Activated naive CD4-positive, alpha-beta T cell treated with anti-CD3 and anti-CD28 coated beads, Interleukin-2, amount 10 ng/mL, durations not matched to agents 7 days and 5 days (primary cell): Measurements from ENCODE around the gene ABAT.

ENCODE experiments used
- CTCF ChIA-PET: fragments of 350-600 bp; sonication (Branson Sonifier 250); formaldehyde crosslinking; loops from one replicate; lab custom pipeline; 2021; ENCODE audit warnings: antibody characterized with exemption; lab: Charles Lee
- DNase-seq: peaks from one replicate; pipeline ENCODE4 v3.0.0-alpha.2; 2020
- H3K27ac Mint-ChIP-seq: one replicate; pipeline ENCODE4 v1.8.0; 2021; ENCODE audit warnings: mild to moderate bottlenecking, moderate library complexity, mixed read lengths
- H3K27me3 Mint-ChIP-seq: one replicate; pipeline ENCODE4 v1.8.0; 2021; ENCODE audit warnings: mild to moderate bottlenecking, mixed read lengths
- H3K36me3 Mint-ChIP-seq: one replicate; pipeline ENCODE4 v1.8.0; 2021; ENCODE audit warnings: mixed read lengths
- H3K4me1 Mint-ChIP-seq: one replicate; pipeline ENCODE4 v1.8.0; 2021; ENCODE audit warnings: mixed read lengths
- H3K4me3 Mint-ChIP-seq: one replicate; pipeline ENCODE4 v1.8.0; 2021; ENCODE audit warnings: mild to moderate bottlenecking, moderate library complexity, mixed read lengths
- H3K9me3 Mint-ChIP-seq: one replicate; pipeline ENCODE4 v1.8.0; 2021; ENCODE audit warnings: mixed read lengths

Gene ABAT

DNA sequence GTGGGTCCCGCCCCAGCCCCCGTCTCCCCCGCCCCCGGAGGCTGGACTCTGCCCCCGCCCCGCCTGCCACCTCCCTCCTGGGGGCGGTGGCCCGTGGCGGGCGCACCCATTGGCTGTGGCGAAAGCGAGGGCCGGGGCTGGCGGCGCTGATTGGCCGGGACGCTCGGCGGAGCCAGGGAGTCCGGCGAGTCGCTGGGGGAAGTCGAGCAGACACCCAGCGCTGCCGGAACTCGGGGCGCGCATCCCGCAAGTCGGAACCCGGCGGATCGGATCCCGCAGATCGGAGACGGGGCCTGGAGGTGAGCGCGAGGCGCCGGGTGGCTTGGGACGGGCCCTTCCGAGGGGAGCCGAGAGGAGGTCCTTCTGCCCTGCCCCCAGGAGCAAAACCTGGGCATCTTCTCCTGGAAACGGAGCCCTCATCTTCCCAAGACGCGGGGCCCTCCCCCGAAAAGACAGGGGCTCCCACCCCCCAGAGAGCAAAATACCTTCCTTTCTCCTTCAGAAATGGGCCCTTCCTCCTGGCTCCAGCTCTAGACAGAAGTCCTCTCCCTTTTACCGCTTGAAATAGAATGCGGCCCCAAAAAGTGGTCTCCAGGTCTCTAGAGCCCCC, at the start of gene ABAT:
TSS of gene ABAT (plus strand) at position 205 of the 610 bp plus-strand sequence. CDS start 61,123 bp downstream, outside the sequence.
- Mint-ChIP-seq H3K27ac (peak within 1 kb of the TSS; percentile 39), H3K9me3 (no peaks in the 10 kb centered on the region), H3K36me3 (no peaks in the 10 kb centered on the region), H3K27me3 (peaks cover 37% of the 10 kb centered on the region), H3K4me3 (peak within 1 kb of the TSS; percentile 85), H3K4me1 (peaks cover 20% of the 10 kb centered on the region)
- DNase-seq = peak; percentile 93
- CTCF ChIA-PET = interaction anchor here (1.9 kb wide), 1 partner anchor 205 kb away, joined by 6 read pairs; no protein-coding TSS in a partner anchor

DNA sequence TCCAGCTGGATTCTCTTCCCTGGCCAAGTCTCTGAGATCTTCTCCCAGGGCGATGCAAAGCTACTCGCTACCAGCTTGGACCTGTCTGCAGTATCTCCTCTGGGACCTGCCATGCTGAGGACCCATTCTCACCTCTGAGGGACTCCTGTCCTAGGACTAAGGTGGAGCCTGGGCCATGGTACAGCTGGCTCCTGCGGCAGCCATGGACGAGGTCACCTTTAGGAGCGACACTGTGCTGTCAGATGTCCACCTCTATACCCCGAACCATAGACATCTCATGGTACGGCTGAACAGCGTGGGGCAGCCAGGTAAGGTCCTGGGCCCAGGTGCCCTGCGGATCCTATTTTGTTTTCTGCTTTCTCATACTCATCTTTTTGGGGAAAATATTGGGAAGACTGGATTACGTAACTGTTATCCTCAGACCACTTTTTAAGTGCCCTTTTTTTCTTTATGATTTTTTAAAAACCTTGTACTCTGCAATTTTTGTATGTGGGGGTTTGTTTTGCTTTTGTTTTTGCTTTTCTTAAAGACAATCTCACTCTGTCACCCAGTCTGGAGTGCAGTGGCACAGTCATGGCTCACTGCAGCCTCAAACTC, 48.8 kb upstream of the ABAT start:
- H3K27ac Mint-ChIP-seq = no peak overlapping the region
- no peak for DNase-seq
- H3K9me3 Mint-ChIP-seq = no peaks in the 10 kb centered on the region
- H3K36me3 Mint-ChIP-seq = peaks cover 39% of the 10 kb centered on the region
- no peaks in the 10 kb centered on the region for H3K27me3 Mint-ChIP-seq
- CTCF ChIA-PET = interaction anchor here (0.9 kb wide), 1 partner anchor 29 kb away, joined by 7 read pairs; no protein-coding TSS in a partner anchor
- peaks cover 27% of the 10 kb centered on the region for H3K4me1 Mint-ChIP-seq
- no peak overlapping the region for H3K4me3 Mint-ChIP-seq

DNA sequence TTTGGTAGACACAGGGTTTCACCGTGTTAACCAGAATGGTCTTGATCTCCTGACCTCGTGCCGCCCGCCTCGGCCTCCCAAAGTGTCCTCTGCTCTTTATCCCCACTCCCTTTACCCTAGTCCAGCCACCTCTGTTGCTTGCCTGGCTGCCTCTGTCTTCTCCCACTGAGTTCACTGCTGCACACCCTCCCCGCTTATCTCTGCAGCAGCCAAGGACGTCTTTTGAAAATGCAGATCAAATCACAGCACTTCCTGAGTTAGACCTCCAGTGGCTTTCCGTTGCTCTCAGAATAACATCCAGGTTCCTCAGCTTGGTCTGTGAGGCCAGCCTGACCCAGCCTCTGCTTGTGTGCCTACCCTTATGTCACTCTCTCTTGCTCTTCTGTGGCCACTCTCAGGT, 47.5 kb upstream of the ABAT start:
- Mint-ChIP-seq H3K4me3 (no peak overlapping the region), H3K4me1 (peaks cover 26% of the 10 kb centered on the region), H3K9me3 (no peaks in the 10 kb centered on the region), H3K27ac (peak overlapping the region; percentile 5), H3K36me3 (peaks cover 42% of the 10 kb centered on the region), H3K27me3 (no peaks in the 10 kb centered on the region)
- no peak for DNase-seq
- CTCF ChIA-PET = no interaction called here

DNA sequence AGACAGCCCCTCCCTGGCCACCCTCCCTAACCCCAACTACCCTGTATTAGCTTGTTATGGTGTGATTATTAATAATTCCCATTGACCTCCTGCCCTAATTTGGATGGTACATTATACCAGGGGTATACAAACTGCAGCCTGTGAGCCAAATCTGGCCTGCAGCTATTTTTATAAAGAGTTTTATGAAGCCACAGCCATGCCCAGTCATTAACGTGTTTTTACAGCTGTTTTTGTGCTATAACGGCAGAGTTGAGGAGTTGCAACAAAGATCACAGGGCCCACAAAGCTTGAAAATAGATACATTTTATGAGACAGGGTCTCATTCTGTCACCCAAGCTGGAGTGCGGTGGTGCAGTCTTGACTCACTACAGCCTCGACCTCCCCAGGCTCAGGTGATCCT, 47.0 kb upstream of the ABAT start:
- H3K4me1 Mint-ChIP-seq = peaks cover 21% of the 10 kb centered on the region
- H3K27ac Mint-ChIP-seq = no peak overlapping the region
- H3K4me3 Mint-ChIP-seq = no peak overlapping the region
- CTCF ChIA-PET = no interaction called here
- no peaks in the 10 kb centered on the region for H3K9me3 Mint-ChIP-seq
- H3K36me3 Mint-ChIP-seq = peaks cover 41% of the 10 kb centered on the region
- DNase-seq = no peak
- no peaks in the 10 kb centered on the region for H3K27me3 Mint-ChIP-seq

DNA sequence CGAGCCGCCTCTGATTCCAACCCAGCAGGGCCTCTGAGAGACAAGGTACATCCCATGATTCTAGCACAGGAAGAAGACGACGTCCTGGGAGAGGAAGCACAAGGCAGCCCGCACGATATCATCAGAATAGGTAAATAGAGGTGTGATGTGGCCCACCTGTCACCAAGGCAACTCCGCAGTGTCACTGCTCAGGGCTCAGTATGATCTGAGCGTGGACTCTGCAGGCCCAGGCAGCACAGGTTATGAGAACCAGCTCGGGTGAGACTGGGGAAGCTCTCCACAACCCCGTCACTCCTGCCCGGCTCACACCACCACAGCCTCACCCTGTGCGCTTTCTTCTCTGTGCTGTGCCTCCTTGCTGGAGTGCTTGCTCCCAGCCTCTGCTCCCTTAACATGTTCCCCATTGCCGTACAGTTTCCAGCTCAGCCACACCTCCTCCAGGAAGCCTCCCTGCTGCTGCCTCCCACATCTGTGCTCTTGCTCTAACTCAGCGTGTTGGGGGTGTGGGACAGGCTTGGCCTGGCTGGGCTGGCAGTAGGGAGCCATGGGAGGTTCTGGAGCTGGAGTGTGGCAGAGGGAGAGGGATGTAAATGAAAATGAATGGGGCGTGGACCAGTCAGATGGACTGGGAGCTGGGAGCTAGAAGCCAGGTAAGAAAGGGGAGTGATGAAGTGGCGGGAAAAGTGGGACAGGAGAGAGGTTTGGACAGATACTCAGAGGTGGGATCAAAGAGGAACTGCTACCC, 45.3 kb upstream of the ABAT start:
- Mint-ChIP-seq H3K4me3 (no peak overlapping the region), H3K27me3 (no peaks in the 10 kb centered on the region), H3K27ac (no peak overlapping the region), H3K4me1 (peaks cover 8% of the 10 kb centered on the region), H3K9me3 (no peaks in the 10 kb centered on the region), H3K36me3 (peaks cover 44% of the 10 kb centered on the region)
- CTCF ChIA-PET = no interaction called here
- no peak for DNase-seq

DNA sequence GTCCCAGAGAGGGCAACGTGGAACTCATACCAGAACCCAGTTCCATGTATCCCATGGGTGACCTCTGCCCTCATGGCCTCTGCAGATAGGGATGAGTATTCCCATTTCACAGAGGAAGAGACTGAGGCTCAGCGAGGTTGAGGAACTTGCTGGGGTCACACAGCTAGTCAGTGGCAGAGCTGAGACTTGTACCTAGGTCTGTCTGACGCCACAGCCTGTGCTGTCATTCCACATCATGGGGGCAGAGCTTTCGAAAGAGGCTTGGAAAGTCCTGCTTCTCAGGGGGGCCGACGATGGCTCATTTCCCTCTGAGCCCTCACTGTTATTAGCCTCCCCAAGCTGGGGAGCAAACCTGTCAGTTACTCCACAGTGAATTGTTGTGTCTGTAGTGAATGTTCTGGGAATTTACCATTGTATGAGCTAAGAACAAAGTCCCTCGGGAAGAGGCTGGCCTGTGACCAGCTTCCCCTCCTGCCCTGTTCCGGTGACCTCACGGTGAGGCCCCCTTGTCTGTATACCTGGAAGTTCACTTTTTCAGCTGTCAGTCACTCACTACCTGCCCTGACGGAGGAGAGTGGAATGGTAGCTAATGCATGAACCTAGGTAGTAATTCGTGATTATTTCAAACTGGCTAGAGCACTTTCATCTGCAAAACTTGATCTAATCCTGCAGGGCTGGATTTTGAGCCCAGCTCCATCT, 44.0 kb upstream of the ABAT start:
- Mint-ChIP-seq H3K36me3 (peaks cover 45% of the 10 kb centered on the region), H3K27ac (no peak overlapping the region)
- CTCF ChIA-PET = interaction anchor here (0.6 to 0.8 kb wide), 2 partner anchors 14 to 49 kb away, joined by 3 read pairs; no protein-coding TSS in a partner anchor

DNA sequence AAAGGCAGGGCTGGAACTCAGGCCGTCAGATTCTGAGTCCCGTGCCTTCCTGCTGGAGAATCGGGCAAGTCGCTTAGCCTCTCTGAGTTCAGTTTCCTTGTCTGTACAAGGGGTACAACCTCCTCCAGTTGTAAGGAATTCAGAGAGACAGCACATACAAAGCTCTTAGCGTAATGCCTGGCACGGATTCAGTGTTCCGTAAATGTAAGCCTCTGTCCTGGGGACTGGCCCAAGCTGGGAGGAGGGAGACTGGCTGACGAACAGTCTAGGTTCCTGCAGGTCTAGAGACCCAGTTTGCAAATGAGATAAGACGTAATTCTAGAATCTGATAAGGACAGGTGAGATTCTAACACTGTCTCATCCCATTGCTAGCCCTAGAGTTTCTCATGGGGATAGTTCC, 43.0 kb upstream of the ABAT start:
- Mint-ChIP-seq H3K4me3 (no peak overlapping the region), H3K36me3 (peaks cover 42% of the 10 kb centered on the region), H3K4me1 (peaks cover 4% of the 10 kb centered on the region), H3K27ac (no peak overlapping the region), H3K9me3 (no peaks in the 10 kb centered on the region), H3K27me3 (no peaks in the 10 kb centered on the region)
- CTCF ChIA-PET = no interaction called here
- DNase-seq = no peak

More for the DNA sequence above, 44.0 kb upstream of the ABAT start:
- Mint-ChIP-seq H3K27me3 (no peaks in the 10 kb centered on the region), H3K9me3 (no peaks in the 10 kb centered on the region), H3K4me1 (peaks cover 4% of the 10 kb centered on the region), H3K4me3 (no peak overlapping the region)
- no peak for DNase-seq

DNA sequence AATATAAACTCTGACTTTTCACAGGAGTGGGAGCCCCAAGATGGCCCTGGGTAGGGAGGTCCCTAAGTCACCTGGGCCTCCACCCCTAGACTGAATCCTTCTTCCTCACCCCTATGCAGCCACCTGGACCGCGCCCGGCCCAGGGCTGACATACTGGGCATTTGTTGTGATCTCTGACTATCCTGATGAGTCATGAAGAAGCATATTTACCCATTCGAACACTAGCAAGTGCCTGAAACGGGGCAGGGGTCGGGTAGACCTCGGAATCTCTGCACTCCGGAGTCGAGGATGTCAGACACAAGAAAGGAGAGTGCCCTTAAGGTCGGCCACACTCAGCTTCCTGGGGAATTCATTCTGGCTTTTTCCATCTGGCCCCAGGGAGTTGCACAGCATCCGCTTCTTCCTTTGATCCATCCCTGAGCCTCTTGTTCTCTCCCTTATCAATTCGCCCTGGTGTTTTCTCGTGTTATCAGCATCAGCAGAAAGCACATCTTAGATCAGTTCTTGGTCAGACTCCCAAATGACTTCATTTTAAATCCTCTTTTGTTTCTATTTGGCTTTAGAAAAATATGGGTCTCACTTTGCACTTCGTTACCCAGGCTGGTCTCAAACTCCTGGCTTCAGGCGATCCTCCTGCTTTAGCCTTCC, 42.5 kb upstream of the ABAT start:
- peaks cover 42% of the 10 kb centered on the region for H3K36me3 Mint-ChIP-seq
- H3K9me3 Mint-ChIP-seq = no peaks in the 10 kb centered on the region
- DNase-seq = no peak
- peak overlapping the region; percentile 12 for H3K27ac Mint-ChIP-seq
- CTCF ChIA-PET = no interaction called here
- H3K4me3 Mint-ChIP-seq = no peak overlapping the region
- H3K4me1 Mint-ChIP-seq = peaks cover 2% of the 10 kb centered on the region
- no peaks in the 10 kb centered on the region for H3K27me3 Mint-ChIP-seq

DNA sequence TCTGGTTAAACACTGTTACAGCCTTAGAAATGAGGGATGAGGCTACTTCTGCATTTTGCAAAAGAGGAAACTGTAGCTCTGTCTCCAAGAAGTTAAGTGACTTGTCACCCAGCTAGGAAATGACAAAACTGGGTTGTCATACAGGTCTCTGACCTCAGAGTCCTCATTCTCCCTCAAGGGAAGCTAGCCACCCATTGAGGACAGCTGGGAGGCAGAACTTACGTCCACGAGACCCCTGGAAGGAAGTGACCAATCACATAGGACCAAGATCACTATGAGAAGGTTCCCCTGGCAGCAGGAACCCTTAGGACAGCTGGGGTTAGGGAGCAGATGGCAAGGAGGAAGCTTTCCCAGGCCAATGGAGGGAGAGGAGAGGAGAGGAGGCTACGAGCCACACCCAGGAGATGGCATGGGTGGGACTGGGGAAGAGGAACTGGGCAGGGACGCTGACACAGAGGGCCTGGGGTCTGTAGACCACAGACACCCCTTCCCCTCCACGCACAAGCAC, 41.7 kb upstream of the ABAT start:
- Mint-ChIP-seq H3K9me3 (no peaks in the 10 kb centered on the region), H3K4me3 (no peak overlapping the region), H3K4me1 (no peaks in the 10 kb centered on the region), H3K27ac (no peak overlapping the region), H3K36me3 (peaks cover 35% of the 10 kb centered on the region), H3K27me3 (no peaks in the 10 kb centered on the region)
- no peak for DNase-seq
- CTCF ChIA-PET = interaction anchor here (0.6 kb wide), 1 partner anchor 17 kb away, joined by 3 read pairs; no protein-coding TSS in a partner anchor

DNA sequence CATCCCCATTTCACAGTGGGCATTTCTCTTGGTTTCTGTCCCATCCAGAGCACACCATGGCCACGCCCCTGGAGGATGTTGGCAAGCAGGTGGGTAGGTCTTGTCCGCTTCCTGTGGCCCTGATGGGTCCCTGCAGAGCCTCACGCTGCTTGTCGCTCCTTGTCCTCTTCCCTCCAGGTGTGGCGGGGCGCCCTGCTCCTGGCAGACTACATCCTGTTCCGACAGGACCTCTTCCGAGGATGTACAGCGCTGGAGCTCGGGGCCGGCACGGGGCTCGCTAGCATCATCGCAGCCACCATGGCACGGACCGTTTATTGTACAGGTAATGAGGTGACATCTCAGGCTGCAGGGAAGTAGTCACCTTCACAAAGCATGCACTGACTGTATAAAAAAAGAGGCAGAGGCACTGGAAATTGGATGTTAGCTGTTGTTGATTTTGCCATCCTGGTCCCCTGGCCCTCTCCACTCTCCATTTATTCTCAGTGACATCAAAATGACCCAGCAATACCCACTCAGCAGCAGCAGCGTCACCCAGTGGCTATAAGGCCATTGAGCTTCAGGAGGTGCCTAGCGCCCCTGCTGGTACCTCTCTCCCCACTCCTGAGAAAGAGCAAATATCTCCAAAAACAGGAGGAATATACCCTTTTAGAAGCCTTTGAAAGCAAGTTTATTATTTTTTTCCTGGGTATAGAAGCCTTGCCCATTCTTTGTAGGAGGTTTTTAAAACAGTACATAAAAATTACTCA, 39.3 kb upstream of the ABAT start:
- DNase-seq = no peak
- H3K9me3 Mint-ChIP-seq = no peaks in the 10 kb centered on the region
- no peak overlapping the region for H3K4me3 Mint-ChIP-seq
- H3K36me3 Mint-ChIP-seq = peaks cover 29% of the 10 kb centered on the region
- CTCF ChIA-PET = no interaction called here
- H3K4me1 Mint-ChIP-seq = no peaks in the 10 kb centered on the region
- H3K27ac Mint-ChIP-seq = no peak overlapping the region
- no peaks in the 10 kb centered on the region for H3K27me3 Mint-ChIP-seq

DNA sequence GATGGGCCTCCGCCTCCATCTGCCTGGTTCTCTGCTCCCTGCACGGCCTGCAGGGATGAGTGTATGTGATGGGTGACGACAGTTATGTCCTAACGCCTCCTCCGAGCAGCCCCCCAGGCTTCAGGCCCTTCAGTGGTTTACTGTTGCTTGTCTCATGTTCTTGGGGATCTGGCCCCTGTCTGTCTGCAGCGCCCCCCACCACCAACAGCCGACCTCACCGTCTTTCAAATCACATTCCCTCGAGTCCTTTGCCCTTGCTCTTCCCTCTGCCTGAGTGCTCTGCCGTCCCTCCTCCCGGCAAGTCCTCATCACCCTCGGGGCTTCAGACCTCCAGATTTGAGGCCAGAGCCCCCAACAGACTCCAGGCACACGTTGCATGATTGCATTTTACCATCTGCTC, 34.7 kb upstream of the ABAT start:
- Mint-ChIP-seq H3K9me3 (no peaks in the 10 kb centered on the region), H3K4me3 (no peak overlapping the region), H3K4me1 (peaks cover 8% of the 10 kb centered on the region), H3K36me3 (peaks cover 55% of the 10 kb centered on the region), H3K27ac (no peak overlapping the region), H3K27me3 (no peaks in the 10 kb centered on the region)
- DNase-seq = no peak
- CTCF ChIA-PET = interaction anchor here (1.2 kb wide), 1 partner anchor 14 kb away, joined by 3 read pairs; no protein-coding TSS in a partner anchor

DNA sequence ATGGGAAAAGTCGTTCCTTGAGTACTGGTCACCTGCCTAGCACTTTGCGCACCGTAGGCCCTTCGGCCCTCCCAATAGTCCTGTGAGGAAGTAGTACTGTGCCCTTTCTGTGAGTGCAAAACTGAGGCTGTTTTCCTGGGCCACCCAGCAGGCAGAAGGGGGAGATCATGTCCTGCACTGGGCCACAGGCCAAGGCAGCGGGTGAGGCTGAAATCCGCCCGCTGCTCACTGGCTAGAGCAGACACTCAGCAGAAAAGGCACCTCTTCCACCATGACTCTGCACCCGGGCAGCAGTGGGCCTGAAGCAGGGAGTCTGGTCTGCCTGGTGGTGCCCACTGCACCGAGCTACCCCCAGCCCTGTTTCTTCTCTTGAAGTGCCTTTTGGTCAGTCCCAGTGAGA, 32.7 kb upstream of the ABAT start:
- Mint-ChIP-seq H3K36me3 (peaks cover 59% of the 10 kb centered on the region), H3K4me3 (no peak overlapping the region), H3K27me3 (no peaks in the 10 kb centered on the region), H3K9me3 (no peaks in the 10 kb centered on the region), H3K27ac (no peak overlapping the region), H3K4me1 (peaks cover 17% of the 10 kb centered on the region)
- CTCF ChIA-PET = no interaction called here
- DNase-seq = no peak

DNA sequence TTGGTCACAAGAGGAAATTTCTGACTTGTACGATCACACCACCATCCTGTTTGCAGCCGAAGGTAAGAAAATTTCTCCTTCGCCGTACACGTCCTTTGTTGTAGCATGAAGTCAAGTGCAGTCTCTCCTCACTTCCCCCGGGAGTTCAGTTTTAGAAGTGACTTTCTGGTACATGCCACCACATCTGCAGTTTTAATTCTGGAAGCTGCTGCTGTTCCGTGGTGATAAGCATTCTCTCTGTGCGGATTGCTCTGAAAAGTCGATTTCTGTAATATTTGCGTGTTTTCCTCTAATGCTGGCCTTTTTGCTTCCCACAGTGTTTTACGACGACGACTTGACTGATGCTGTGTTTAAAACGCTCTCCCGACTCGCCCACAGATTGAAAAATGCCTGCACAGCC, 32.3 kb upstream of the ABAT start:
- H3K27ac Mint-ChIP-seq = no peak overlapping the region
- CTCF ChIA-PET = no interaction called here
- no peak overlapping the region for H3K4me3 Mint-ChIP-seq
- H3K4me1 Mint-ChIP-seq = peaks cover 17% of the 10 kb centered on the region
- H3K36me3 Mint-ChIP-seq = peaks cover 64% of the 10 kb centered on the region
- DNase-seq = no peak
- H3K9me3 Mint-ChIP-seq = no peaks in the 10 kb centered on the region
- H3K27me3 Mint-ChIP-seq = no peaks in the 10 kb centered on the region
